B cell (primary cell): ENCODE data around the gene STK4. TPM values are rescaled to one million over a fixed set of nuclear protein-coding genes. Genes with fewer than 3 reads are reported as not detected.

Experiments
- ATAC-seq: fragments of 200-7000 bp; cut with Tn5 transposase; one replicate; pipeline ENCODE4 v1.10.0; 2021; ENCODE audit warnings: low read depth, mild to moderate bottlenecking, moderate number of reproducible peaks, moderate library complexity
- CTCF ChIA-PET: fragments of 350-600 bp; sonication (Branson Sonifier 250); formaldehyde crosslinking; loops from one replicate; lab custom pipeline; 2021; ENCODE audit warnings: antibody characterized with exemption, inconsistent platforms; lab: Charles Lee
- POLR2A ChIA-PET: fragments of 350-600 bp; sonication (Branson Sonifier 250); formaldehyde crosslinking; loops from one replicate; lab custom pipeline; 2021; ENCODE audit warnings: antibody characterized with exemption; lab: Charles Lee
- DNase-seq: peaks from one replicate; pipeline ENCODE4 v3.0.0; 2013
- H2AFZ ChIP-seq: 2 replicates; pipeline ENCODE4 v1.6.1; 2012; ENCODE audit warnings: mild to moderate bottlenecking, low read depth, low read length; ENCODE audit not compliant: insufficient read depth, poor library complexity, severe bottlenecking
- H3K27ac ChIP-seq, 2 donors: 1 replicate in 1 of 2; 2 replicates in 1 of 2; pipeline ENCODE4 v1.5.1; 2012 to 2013; ENCODE audit warnings: low read length in 2 of 2, mild to moderate bottlenecking in 2 of 2, moderate library complexity in 1 of 2
- H3K27me3 ChIP-seq, 4 experiments: fragments of 200-600 bp in 1 of 4; sonication (generic) in 1 of 4; replicated peaks in 1 of 4; 1 replicate in 2 of 4; 2 replicates in 2 of 4; pipeline versions ENCODE4 v1.6.1 to v1.7.0; 2013 to 2016; ENCODE audit warnings: low read length in 3 of 4, mild to moderate bottlenecking in 2 of 4, mixed read lengths in 1 of 4, moderate library complexity in 1 of 4; ENCODE audit not compliant: insufficient read depth in 4 of 4, control insufficient read depth in 3 of 4; ENCODE audit errors: control extremely low read depth in 1 of 4
- H3K36me3 ChIP-seq, 2 experiments: replicated peaks in 1 of 2; 1 replicate in 1 of 2; 2 replicates in 1 of 2; pipeline versions ENCODE4 v1.6.1 to v1.7.1; 2013; ENCODE audit warnings: low read length in 1 of 2; ENCODE audit not compliant: insufficient read depth in 2 of 2, control insufficient read depth in 1 of 2; ENCODE audit errors: control extremely low read depth in 1 of 2, extremely low read depth in 1 of 2
- H3K4me1 ChIP-seq, 2 donors: fragments of 200-600 bp in 1 of 2; sonication (generic) in 1 of 2; 1 replicate in 1 of 2; 2 replicates in 1 of 2; pipeline versions ENCODE4 v1.5.1 to v1.6.1; 2013 to 2017; ENCODE audit warnings: low read length in 2 of 2; ENCODE audit not compliant: control insufficient read depth in 2 of 2, insufficient read depth in 2 of 2
- H3K4me2 ChIP-seq: replicated peaks from 2 replicates; pipeline ENCODE3; 2012; ENCODE audit warnings: mild to moderate bottlenecking, low read depth, low read length; ENCODE audit not compliant: poor library complexity, severe bottlenecking
- H3K4me3 ChIP-seq, 5 experiments: fragments of 200-600 bp in 1 of 5; sonication (generic) in 1 of 5; 1 replicate in 3 of 5; 2 replicates in 2 of 5; pipeline versions ENCODE4 v1.5.1 to v1.7.0; 2011 to 2016; ENCODE audit warnings: low read length in 4 of 5, mild to moderate bottlenecking in 4 of 5, low read depth in 2 of 5, control low read depth in 1 of 5, moderate library complexity in 1 of 5; ENCODE audit not compliant: insufficient read depth in 1 of 5; ENCODE audit errors: control extremely low read depth in 1 of 5, extremely low read depth in 1 of 5
- H3K79me2 ChIP-seq: fragments of 200-600 bp; sonication (generic); one replicate; pipeline ENCODE4 v1.6.0; 2016; ENCODE audit warnings: low read length; ENCODE audit not compliant: control insufficient read depth, insufficient read depth
- H3K9ac ChIP-seq: fragments of 200-600 bp; sonication (generic); 2 replicates; pipeline ENCODE4 v1.6.1; 2017; ENCODE audit warnings: mild to moderate bottlenecking, low read length, moderate library complexity
- H3K9me3 ChIP-seq, 3 donors: one replicate each; pipeline versions ENCODE4 v1.6.1 to v1.7.1; 2013; ENCODE audit warnings: low read length in 2 of 3; ENCODE audit not compliant: control insufficient read depth in 2 of 3, insufficient read depth in 1 of 3; ENCODE audit errors: control extremely low read depth in 1 of 3
- H4K20me1 ChIP-seq: 2 replicates; pipeline ENCODE4 v1.6.0; 2012; ENCODE audit warnings: mild to moderate bottlenecking, low read length; ENCODE audit not compliant: insufficient read depth, control insufficient read depth, poor library complexity, severe bottlenecking
- H3K27ac Mint-ChIP-seq: one replicate; pipeline ENCODE4 v1.8.0; 2021; ENCODE audit warnings: mixed read lengths
- H3K27me3 Mint-ChIP-seq: one replicate; pipeline ENCODE4 v1.8.0; 2021; ENCODE audit warnings: mixed read lengths
- H3K4me1 Mint-ChIP-seq: one replicate; pipeline ENCODE4 v1.8.0; 2021; ENCODE audit warnings: mixed read lengths
- H3K4me3 Mint-ChIP-seq: one replicate; pipeline ENCODE4 v1.8.0; 2021; ENCODE audit warnings: mixed read lengths
- H3K9me3 Mint-ChIP-seq: one replicate; pipeline ENCODE4 v1.8.0; 2022; ENCODE audit warnings: mixed read lengths; ENCODE audit not compliant: insufficient read depth
- CTCF ChIP-seq: fragments of 200-600 bp; IDR thresholded peaks from one replicate; pipeline ENCODE4 v1.8.0; 2022; ENCODE audit warnings: antibody characterized with exemption, mild to moderate bottlenecking
- EZH2 ChIP-seq: IDR thresholded peaks from 2 replicates; pipeline ENCODE4 v1.6.1; 2012; ENCODE audit warnings: borderline replicate concordance, low read depth, mild to moderate bottlenecking, moderate library complexity, low read length; ENCODE audit not compliant: insufficient read depth, poor library complexity, severe bottlenecking
- whole genome bisulfite sequencing: methylation state at CpG from one replicate; pipeline ENCODE4 v1.1.5; 2013; ENCODE audit warnings: missing lambda C conversion rate; ENCODE audit not compliant: insufficient coverage; 5-methylcytosine and 5-hydroxymethylcytosine counted together
- intact Hi-C: fragments of 100-400 bp; cut with micrococcal nuclease; formaldehyde crosslinking; loops from one replicate; pipeline ENCODE4 v1.10.0; 2022
- polyA plus RNA-seq: library from polyadenylated mRNA; depleted of rRNA; stranded (reverse); fragments of >200 nt; gene quantifications from 2 replicates; pipeline ENCODE4 v1.2.3, GENCODE V29; 2012
- total RNA-seq, 2 donors: library from RNA; stranded (reverse); fragments of 120-200 nt in 1 of 2; gene quantifications; 1 replicate in 1 of 2; 2 replicates in 1 of 2; pipeline versions ENCODE4 v1.2.3 to v1.2.4, GENCODE V29; 2013 to 2022

The STK4 gene
- total and polyA plus RNA-seq, 2 donors (not counting 1 experiment from before 2014, with no cell fraction given) = 38.9 to 324 TPM

GRCh38 chr20:45082468-45082867 is 116.2 kb downstream of the STK4 start:
- H3K27me3 ChIP-seq = no peaks in the 10 kb centered on the region
- H3K4me3 ChIP-seq = no peak overlapping the region
- no peak overlapping the region for H3K4me3 Mint-ChIP-seq
- H4K20me1 ChIP-seq = peaks cover 5% of the 10 kb centered on the region
- ChIA-PET POLR2A (no interaction called here), CTCF (interaction anchor here (1.6 kb wide), 1 partner anchor 14 kb away, joined by 7 read pairs; no protein-coding TSS in a partner anchor)
- H3K27ac ChIP-seq = no peak overlapping the region
- peaks cover 17 to 55% of the 10 kb centered on the region in 2 experiments for H3K36me3 ChIP-seq
- no peak overlapping the region for H3K9ac ChIP-seq
- H3K4me2 ChIP-seq = no peak overlapping the region
- peaks cover 5% of the 10 kb centered on the region for H3K9me3 Mint-ChIP-seq
- H2AFZ ChIP-seq = no peak overlapping the region
- H3K79me2 ChIP-seq = no peaks in the 10 kb centered on the region
- DNase-seq (no peak), ATAC-seq (no peak)
- peaks cover 0 to 11% (median 6%) of the 10 kb centered on the region in 3 donors for H3K9me3 ChIP-seq
- peaks cover 22% of the 10 kb centered on the region for H3K4me1 Mint-ChIP-seq
- intact Hi-C loops = no loop called here
- no CpG with 5 or more reads among the region's 3 CpGs for WGBS
- H3K4me1 ChIP-seq = peaks cover 6 to 7% of the 10 kb centered on the region in 2 donors
- no peaks in the 10 kb centered on the region for H3K27me3 Mint-ChIP-seq
- H3K27ac Mint-ChIP-seq = no peak overlapping the region
- no peak for TF ChIP-seq EZH2
- no peak for TF ChIP-seq CTCF

DNA sequence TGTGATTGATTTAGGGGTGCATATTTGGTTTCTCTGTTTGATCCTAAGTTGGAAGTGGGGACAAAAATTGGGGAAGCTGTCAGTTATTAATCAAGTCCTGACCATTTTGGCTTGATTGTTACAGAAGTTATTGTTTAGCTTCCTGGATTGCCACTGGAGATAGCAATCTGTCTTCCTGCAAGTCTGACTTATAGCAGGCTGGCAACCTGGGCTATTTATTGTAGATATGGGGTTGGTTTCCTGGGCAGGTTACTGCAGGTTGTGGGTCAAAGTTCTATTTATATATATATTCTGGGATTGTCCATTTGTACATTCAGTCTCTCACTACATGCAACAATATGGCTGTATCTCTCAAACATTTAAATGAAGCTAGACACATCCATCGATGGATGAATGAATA is 116.8 kb downstream of the STK4 start:
- H3K27ac Mint-ChIP-seq = no peak overlapping the region
- Histone ChIP-seq H4K20me1 (peaks cover 5% of the 10 kb centered on the region), H3K27ac (no peak overlapping the region), H3K27me3 (no peaks in the 10 kb centered on the region), H2AFZ (no peak overlapping the region), H3K9ac (no peak overlapping the region), H3K4me2 (no peak overlapping the region), H3K36me3 (peaks cover 14 to 50% of the 10 kb centered on the region in 2 experiments), H3K4me1 (peaks cover 11 to 13% of the 10 kb centered on the region in 2 donors), H3K79me2 (no peaks in the 10 kb centered on the region), H3K9me3 (peaks cover 0 to 11% (median 6%) of the 10 kb centered on the region in 3 donors), H3K4me3 (no peak overlapping the region)
- intact Hi-C loops = no loop called here
- no peak for ATAC-seq
- TF ChIP-seq CTCF = no peak
- TF ChIP-seq EZH2 = no peak
- POLR2A ChIA-PET = no interaction called here
- no peak overlapping the region for H3K4me3 Mint-ChIP-seq
- H3K4me1 Mint-ChIP-seq = peaks cover 26% of the 10 kb centered on the region
- CTCF ChIA-PET = interaction anchor here (0.6 to 1.6 kb wide), 4 partner anchors 13 to 105 kb away, joined by 3 to 7 read pairs (median 4); no protein-coding TSS in a partner anchor
- no peaks in the 10 kb centered on the region for H3K27me3 Mint-ChIP-seq
- WGBS = no CpG with 5 or more reads among the region's 1 CpG
- DNase-seq = no peak
- H3K9me3 Mint-ChIP-seq = peaks cover 5% of the 10 kb centered on the region
